ENCODE measurements around the gene ARHGEF7.
A peak's percentile ranks its signal among the peaks of the same experiment; 100 is the strongest.

Gene ARHGEF7

GRCh38 chr13:111201304-111201940 lies 86.3 kb downstream of the ARHGEF7 start:
- TF ChIP-seq CTCF (IDR thresholded peaks at IDR 0.05; ENCODE audit: extremely low read depth, insufficient read depth, missing control alignments), result no peak
- in situ Hi-C loops (cut with MboI; ENCODE audit: low pct_unique_long_range_greater_than_20kb, low sequenced_read_pairs, unreplicated experiment), result loop anchor here (25.0 kb wide), 1 partner anchor 289 kb away; the partner anchor contains the start of gene ANKRD10
- no peak for DNase-seq (ENCODE audit: low spot score)

- no peak for TF ChIP-seq CTCF (IDR thresholded peaks at IDR 0.05; ENCODE audit: extremely low read depth, insufficient read depth, missing control alignments)
- in situ Hi-C loops (cut with MboI; ENCODE audit: low pct_unique_long_range_greater_than_20kb, low sequenced_read_pairs, unreplicated experiment), result loop anchor here (25.0 kb wide), 1 partner anchor 290 kb away; the partner anchor contains the start of gene ANKRD10
- DNase-seq (ENCODE audit: low spot score), result no peak
Measured at GRCh38 chr13:111202156-111202621, 87.1 kb downstream of the ARHGEF7 start.

GRCh38 chr13:111202745-111203144 lies 87.6 kb downstream of the ARHGEF7 start:
- in situ Hi-C loops (cut with MboI; ENCODE audit: low pct_unique_long_range_greater_than_20kb, low sequenced_read_pairs, unreplicated experiment), result loop anchor here (25.0 kb wide), 1 partner anchor 290 kb away; the partner anchor contains the start of gene ANKRD10
- DNase-seq (ENCODE audit: low spot score), result peak; percentile 79
- no peak for TF ChIP-seq CTCF (IDR thresholded peaks at IDR 0.05; ENCODE audit: extremely low read depth, insufficient read depth, missing control alignments)

GRCh38 chr13:111203736-111204389 lies 88.8 kb downstream of the ARHGEF7 start:
- no peak for DNase-seq (ENCODE audit: low spot score)
- in situ Hi-C loops (cut with MboI; ENCODE audit: low pct_unique_long_range_greater_than_20kb, low sequenced_read_pairs, unreplicated experiment), result loop anchor here (25.0 kb wide), 1 partner anchor 292 kb away; the partner anchor contains the start of gene ANKRD10
- no peak for TF ChIP-seq CTCF (IDR thresholded peaks at IDR 0.05; ENCODE audit: extremely low read depth, insufficient read depth, missing control alignments)

- TF ChIP-seq CTCF (IDR thresholded peaks at IDR 0.05; ENCODE audit: extremely low read depth, insufficient read depth, missing control alignments), result no peak
- in situ Hi-C loops (cut with MboI; ENCODE audit: low pct_unique_long_range_greater_than_20kb, low sequenced_read_pairs, unreplicated experiment), result loop anchor here (25.0 kb wide), 1 partner anchor 292 kb away; the partner anchor contains the start of gene ANKRD10
- no peak for DNase-seq (ENCODE audit: low spot score)
Measured at GRCh38 chr13:111204438-111205177, 89.5 kb downstream of the ARHGEF7 start.

GRCh38 chr13:111206148-111206547 lies 91.0 kb downstream of the ARHGEF7 start:
- TF ChIP-seq CTCF (IDR thresholded peaks at IDR 0.05; ENCODE audit: extremely low read depth, insufficient read depth, missing control alignments), result no peak
- in situ Hi-C loops (cut with MboI; ENCODE audit: low pct_unique_long_range_greater_than_20kb, low sequenced_read_pairs, unreplicated experiment), result loop anchor here (25.0 kb wide), 1 partner anchor 294 kb away; the partner anchor contains the start of gene ANKRD10
- DNase-seq (ENCODE audit: low spot score), result no peak
